ENCODE results near the gene DENND1A.

DENND1A gene

GRCh38 chr9:123485216-123485615 lies 444.7 kb downstream of the DENND1A start:
- DNase-seq (ENCODE audit: low read depth) = no peak

GRCh38 chr9:123484130-123484529 lies 445.8 kb downstream of the DENND1A start:
- no peak for DNase-seq (ENCODE audit: low read depth)

- no peak for DNase-seq (ENCODE audit: low read depth)
Measured at GRCh38 chr9:123483191-123483803, 446.6 kb downstream of the DENND1A start.

GRCh38 chr9:123482295-123482968 lies 447.5 kb downstream of the DENND1A start:
- DNase-seq (ENCODE audit: low read depth) = no peak

GRCh38 chr9:123481209-123481865 lies 448.6 kb downstream of the DENND1A start:
- DNase-seq (ENCODE audit: low read depth) = no peak

GRCh38 chr9:123480791-123481190 lies 449.1 kb downstream of the DENND1A start:
- no peak for DNase-seq (ENCODE audit: low read depth)

- DNase-seq (ENCODE audit: low read depth) = no peak
Measured at GRCh38 chr9:123480096-123480495, 449.8 kb downstream of the DENND1A start.

- no peak for DNase-seq (ENCODE audit: low read depth)
Measured at GRCh38 chr9:123478967-123479602, 450.8 kb downstream of the DENND1A start.

- DNase-seq (ENCODE audit: low read depth) = no peak
Measured at GRCh38 chr9:123478160-123478559, 451.8 kb downstream of the DENND1A start.

- DNase-seq (ENCODE audit: low read depth) = no peak
Measured at GRCh38 chr9:123475407-123475806, 454.5 kb downstream of the DENND1A start.

GRCh38 chr9:123472862-123473614 lies 456.9 kb downstream of the DENND1A start:
- no peak for DNase-seq (ENCODE audit: low read depth)

GRCh38 chr9:123471843-123472570 lies 457.9 kb downstream of the DENND1A start:
- no peak for DNase-seq (ENCODE audit: low read depth)

- DNase-seq (ENCODE audit: low read depth) = no peak
Measured at GRCh38 chr9:123470991-123471770, 458.7 kb downstream of the DENND1A start.

- DNase-seq (ENCODE audit: low read depth) = no peak
Measured at GRCh38 chr9:123470121-123470782, 459.7 kb downstream of the DENND1A start.

- DNase-seq (ENCODE audit: low read depth) = no peak
Measured at GRCh38 chr9:123469282-123469681, 460.6 kb downstream of the DENND1A start.

GRCh38 chr9:123468541-123468940 lies 461.4 kb downstream of the DENND1A start:
- DNase-seq (ENCODE audit: low read depth) = no peak

- DNase-seq (ENCODE audit: low read depth) = no peak
Measured at GRCh38 chr9:123465304-123465703, 464.6 kb downstream of the DENND1A start.

GRCh38 chr9:123460091-123460490 lies 469.8 kb downstream of the DENND1A start:
- DNase-seq (ENCODE audit: low read depth) = peak; percentile 45

- DNase-seq (ENCODE audit: low read depth) = no peak
Measured at GRCh38 chr9:123457583-123457982, 472.3 kb downstream of the DENND1A start.

- DNase-seq (ENCODE audit: low read depth) = no peak
Measured at GRCh38 chr9:123456011-123456410, 473.9 kb downstream of the DENND1A start.

Measured in GM04503 (cell line).